Activated CD4-positive, alpha-beta T cell treated with anti-CD3 and anti-CD28 coated beads for 24 hours (primary cell): Measurements from ENCODE around the gene MRPS23.

Experiments used
- DNase-seq, 2 donors: peaks; one replicate each; pipeline ENCODE4 v3.0.0-alpha.2; 2020; ENCODE audit warnings: low read depth in 2 of 2

The MRPS23 gene

DNA sequence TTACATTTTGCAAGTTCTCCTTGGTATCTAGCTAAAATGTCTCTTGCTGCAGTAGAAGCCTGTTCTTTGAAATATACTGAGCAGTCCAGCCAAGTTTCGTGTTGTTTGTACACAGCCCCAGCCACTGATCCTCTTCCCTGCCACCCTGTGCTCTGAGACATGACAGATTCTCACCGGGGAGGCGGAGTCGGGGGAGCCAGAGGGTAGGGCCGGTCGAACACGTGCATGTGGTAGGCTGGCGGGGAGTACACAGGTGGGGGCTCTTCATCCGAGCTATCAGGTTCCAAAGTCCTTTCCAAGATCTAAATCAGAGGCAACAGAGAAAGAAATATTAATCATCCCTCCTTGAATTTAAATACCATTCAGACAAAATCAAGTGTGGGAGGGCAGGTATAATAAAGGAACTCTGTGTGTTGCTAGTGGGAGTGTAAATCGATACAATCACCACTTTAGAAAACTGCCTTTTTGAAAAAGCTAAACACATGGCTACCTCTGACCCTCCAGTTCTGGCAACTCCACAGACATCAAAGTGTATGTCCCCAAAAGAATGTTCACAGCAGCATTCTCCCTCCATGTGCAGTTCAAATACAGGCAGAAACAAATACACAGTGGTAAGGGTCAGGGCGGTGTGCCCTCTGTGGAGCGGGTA lies 29.7 kb upstream of the MRPS23 start:
- DNase-seq, result no peak

GRCh38 chr17:57877803-57878377 lies 28.0 kb upstream of the MRPS23 start:
- DNase-seq, result no peak

DNA sequence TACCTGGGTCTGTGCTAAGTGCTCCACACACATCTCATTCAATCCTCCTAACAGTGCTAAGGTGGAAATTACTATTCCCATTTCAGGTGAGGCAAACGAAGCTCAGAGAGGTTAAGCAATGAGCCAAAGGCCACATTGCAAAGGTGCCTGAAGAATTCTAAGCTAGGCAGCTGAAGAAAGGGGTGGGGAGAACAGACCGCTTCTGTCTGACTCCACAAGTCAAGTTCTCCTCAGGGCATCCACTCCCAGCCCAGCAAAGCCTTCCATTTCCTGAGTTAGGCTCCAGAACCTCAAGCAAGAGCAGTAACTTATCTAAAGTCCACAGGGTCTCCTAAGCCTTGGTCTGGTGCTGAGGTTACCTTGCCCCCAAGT lies 27.0 kb upstream of the MRPS23 start:
- no peak for DNase-seq

DNA sequence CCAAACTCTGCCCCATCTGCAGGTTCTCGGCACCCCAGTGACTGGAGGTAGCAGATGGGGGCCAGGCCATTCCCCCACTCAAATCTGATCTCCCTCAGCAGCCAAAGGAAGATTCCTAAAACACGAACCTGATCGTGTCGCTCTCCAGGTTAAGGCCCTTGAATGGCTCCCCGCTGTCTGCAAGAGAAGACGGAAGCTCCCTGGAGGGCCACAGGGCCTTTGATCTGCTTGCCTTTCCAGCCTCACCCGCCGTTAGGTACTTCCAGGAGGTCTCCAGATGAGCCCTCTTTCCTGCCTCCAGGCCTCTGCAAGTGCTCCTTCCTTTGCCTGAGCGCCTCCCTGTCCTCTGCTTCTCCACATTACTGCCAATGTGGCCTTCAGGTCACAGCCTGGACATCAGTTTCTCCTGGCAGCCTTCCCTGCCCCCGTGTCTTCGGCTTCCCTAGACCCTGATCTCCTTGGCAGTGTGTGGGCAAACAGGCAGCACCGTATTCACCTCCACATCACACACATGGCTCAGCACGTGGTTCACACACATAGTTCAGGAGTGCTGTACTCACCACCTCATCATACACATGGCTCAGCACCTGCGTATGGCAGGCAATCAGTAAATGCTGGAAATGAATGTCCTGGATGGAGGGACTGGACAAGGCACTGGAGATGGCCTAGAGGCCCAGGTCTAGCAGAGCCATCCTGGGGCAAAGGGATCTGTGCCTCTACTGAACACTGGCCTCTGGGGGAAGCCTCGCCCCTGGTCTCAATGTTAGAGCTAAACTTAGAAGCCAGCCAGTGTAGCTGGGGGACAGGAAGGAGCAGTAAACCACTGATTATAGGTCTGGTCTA lies 26.4 kb upstream of the MRPS23 start:
- DNase-seq, result no peak

DNA sequence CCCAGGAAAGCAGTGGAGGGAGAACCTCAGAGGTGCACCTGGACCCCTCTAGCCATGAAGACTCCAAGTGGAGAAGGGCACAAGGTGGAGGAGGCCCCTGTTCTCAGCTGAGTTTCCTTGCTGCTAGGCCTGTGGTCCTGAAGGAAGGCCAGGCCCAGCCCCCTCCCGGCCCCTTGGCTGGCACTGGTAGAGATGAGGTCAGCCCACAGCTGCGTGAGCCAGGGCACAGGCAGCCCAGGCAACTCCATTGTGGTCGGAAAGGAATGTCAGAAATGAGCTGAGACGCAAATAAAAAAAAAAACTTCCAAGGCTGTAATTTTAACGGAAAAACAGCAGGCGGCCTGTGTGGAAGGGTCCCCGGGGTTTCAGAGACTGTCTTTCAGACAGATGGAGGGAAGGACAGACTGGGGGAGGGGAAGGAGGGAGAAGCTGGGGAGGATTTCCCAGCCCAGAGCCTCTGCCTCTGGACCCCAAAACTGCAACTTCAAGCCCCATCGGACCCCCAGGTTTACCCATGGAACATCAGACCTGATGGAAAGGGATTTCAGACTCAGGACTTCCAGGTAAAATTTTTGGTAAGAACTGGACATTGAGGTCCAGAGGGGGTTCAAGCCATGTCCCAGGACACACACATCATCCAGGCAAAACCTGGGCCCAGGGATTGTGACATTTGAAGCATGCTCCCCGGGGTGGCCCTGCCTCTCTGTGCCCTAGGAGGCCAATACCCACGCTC lies 25.6 kb upstream of the MRPS23 start:
- no peak for DNase-seq

DNA sequence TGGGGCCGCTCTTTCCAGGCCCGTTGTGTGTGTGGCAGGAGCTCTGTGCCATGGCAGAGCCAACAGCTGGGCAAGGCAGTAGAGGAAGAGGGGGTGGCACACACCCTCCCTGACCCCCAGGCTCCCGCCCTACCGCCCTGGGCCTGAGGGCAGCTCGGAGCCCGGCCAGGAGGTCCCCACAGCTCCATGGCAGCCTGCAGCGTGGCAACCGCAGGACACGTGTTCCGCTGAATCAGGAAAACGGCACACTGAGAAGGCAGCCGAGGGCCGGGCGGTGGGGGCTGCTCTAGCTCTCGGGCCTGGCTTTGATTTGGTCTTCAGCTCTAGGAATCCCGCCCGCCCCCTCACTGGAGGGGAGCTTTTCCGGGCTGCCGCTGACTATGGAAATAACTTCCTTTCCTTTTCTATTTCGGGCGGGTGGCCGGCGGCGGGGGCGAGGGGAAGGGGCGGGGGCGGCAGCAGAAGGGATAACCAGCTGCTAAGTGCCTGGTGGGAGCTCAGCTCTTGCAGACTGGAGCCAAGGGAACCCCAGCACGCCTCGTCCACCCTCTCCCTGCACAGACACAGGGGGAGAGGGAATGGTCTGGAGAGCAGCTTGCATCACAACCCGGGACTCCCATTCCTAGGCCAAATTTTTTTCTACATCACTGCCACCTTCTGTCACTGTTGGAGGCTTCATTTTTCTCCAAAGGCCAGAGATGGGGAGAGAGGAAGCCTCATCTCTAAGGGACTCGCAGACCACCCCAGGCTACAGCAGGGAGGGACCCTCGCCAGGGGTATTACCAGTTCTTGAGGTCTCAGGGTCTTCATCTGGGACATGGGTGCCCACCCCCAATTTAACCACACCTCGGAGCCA lies 24.8 kb upstream of the MRPS23 start:
- no peak for DNase-seq

- no peak for DNase-seq
Observed at GRCh38 chr17:57874058-57874419, 24.2 kb upstream of the MRPS23 start.

GRCh38 chr17:57873261-57874057 lies 23.6 kb upstream of the MRPS23 start:
- no peak for DNase-seq

DNA sequence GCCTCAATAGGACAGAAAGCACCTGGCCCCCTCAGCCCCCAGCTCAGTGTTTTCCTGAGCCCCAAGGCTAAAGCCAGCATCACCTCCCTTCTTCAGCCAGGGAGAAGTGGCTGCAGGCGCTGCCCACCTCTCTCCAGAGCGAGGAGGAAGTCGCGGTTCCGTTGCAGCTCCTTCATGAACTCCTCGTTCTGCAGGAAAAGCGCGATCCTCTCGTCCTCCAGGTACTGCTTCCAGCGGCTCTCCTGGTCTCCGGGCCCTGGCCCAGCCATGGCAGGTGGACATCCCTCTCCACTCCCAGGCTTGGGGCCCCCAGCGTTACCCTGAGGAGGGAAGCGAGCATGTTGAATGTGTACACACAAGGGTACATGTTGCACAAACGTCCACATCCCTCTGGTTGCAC lies 22.7 kb upstream of the MRPS23 start:
- DNase-seq, result no peak

DNA sequence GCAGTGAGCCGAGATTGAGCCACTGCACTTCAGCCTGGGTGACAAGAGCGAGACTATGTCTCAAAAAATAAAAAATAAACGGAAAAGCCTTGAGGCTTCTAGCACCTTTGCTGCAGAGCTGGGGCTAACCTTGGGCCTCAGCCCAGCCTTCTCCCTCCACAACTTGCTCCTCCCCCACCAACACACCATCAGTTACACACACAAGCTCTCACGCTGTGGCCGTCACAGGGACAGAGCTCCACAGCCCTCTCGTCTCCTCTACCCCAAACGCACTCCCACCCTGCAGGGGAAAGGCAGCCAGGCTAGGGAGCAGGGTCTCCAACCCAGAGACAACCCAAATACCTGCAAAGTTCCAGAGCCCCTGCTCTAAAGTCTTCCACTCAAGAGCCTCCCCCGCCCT lies 22.0 kb upstream of the MRPS23 start:
- DNase-seq, result no peak

GRCh38 chr17:57871155-57871554 lies 21.3 kb upstream of the MRPS23 start:
- DNase-seq, result no peak

GRCh38 chr17:57870283-57870635 lies 20.4 kb upstream of the MRPS23 start:
- no peak for DNase-seq

GRCh38 chr17:57869617-57870282 lies 19.9 kb upstream of the MRPS23 start:
- DNase-seq, result no peak

DNA sequence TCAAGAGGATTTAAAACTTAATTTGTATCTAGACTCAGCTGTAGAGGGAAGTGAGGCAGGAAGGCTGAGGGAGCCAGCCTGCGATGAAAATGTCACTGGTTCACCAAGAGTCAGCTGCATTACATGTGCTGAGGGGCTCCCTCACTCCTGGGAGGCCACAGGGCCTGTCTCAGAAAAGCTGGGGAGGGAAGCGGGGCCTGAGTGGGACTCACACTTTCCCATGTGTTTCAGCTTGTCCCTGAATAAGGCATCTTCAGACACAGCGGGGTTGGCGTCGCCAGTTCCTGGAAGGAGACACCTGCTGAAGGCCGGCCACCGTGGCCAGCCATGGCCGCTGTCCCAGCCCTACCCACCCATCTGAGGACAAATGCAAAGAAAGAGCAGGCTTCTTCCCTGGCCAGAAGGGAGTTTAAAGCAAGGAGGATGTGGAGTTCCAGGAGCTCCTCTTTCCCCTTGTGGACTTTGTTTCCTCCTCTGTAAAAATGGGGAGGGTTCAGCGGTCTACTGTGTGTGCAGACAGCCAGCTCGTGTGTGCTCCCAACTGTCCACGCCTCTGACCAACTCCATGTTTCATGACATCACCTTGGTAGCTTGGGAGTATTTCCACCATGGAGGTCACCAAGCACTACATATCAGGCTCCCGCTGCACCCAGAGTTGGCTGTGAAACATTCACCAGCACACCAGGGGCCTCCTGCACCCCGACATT lies 19.2 kb upstream of the MRPS23 start:
- no peak for DNase-seq

DNA sequence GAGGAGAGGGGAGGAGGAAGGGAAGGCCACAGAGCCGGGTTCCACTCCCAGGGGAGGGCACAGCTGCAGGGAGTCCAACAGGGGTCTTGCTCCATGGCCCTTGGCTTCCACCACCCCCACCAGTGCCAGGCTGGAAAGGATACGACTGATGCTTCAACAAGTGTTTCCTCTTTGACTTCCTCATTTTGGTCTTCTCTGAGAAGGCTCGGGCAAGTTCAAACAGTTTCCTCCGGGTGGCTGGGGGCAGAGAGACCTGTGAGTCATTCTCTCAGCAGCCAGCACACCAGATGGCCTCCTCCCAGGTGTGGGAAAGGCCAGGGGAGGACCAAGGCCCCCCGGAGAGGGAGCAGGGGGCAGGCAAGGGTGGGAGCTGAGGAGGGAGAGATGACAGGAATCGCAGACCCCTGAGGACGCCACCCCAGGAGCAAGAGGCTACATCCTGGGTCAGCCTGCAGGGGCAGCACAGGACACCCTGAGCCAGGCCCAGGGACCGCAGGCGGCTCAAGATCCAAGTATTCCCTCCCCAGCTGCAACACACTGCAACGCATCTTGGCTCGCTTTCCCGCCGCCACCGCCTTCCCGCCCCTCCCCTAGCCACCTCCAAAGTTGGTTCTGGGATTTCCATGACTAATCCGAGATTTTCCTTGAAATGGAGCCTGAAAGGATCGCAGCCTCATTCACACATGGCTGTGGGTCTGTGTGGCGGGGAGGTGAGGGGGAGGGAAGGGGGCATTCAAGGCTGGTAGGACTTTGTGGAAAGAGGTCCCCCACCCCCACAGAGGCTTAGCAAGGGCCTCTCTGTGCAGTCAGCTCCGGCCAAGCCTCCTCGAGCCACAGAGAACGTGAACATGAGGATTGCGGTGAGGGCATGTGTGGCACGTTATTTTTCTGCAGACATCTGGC lies 18.4 kb upstream of the MRPS23 start:
- no peak for DNase-seq

GRCh38 chr17:57867126-57867525 lies 17.3 kb upstream of the MRPS23 start:
- DNase-seq, result no peak

DNA sequence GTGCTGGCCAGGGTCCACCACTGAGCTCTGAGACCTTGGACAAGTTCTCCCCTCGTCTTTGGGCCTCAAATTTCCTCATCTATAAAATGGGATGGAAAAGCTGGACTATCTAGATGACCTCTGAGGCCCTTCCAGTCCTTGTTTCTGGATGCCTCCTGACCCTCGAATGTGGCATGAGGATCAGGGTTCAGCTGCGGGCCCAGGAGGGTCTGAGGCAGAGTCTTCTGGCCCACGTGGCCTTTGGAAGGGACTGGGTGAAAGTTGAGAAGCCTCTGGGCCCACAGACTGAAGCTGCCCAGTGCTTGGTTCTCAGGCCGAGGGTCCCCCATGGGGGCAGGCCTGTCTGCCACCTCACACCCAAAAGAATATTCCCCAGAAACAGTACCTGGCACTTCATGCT lies 16.9 kb upstream of the MRPS23 start:
- DNase-seq, result no peak

DNA sequence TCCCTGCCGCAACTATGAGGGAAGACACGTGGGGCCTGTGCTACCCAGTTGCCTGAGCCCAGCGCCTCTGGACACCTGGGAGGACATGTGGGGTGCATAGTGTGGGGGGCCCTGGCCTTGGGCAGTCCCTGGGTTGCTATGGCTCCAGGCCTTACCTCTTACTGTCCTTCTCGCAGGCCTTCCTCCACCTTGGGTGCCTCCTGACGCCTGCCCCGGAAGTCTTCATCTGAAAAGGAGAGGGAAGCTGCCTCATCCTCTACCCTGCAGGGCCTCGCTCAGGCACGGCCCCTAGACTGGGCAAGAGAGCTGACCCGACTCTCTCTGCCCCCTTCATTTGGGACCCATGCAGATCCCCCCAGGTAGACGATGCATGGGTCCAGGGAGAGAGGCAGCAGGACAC lies 16.5 kb upstream of the MRPS23 start:
- no peak for DNase-seq

- DNase-seq, result no peak
Observed at GRCh38 chr17:57864273-57864672, 14.4 kb upstream of the MRPS23 start.
